NCI-H2196 treated with DMSO at 0.1 percent for 48 hours (cell line): ENCODE results near the gene GRIN2B.

Experiments used
- DNase-seq: peaks from one replicate; lab custom pipeline; 2025; ENCODE audit not compliant: unreplicated experiment; lab: John Stamatoyannopoulos, UW

The GRIN2B gene

GRCh38 chr12:13981296-13981962 is at the start of gene GRIN2B:
Gene GRIN2B (minus strand): TSS chr12:13981602. CDS start chr12:13866208, 115,394 bp downstream.
- DNase-seq, result no peak

DNA sequence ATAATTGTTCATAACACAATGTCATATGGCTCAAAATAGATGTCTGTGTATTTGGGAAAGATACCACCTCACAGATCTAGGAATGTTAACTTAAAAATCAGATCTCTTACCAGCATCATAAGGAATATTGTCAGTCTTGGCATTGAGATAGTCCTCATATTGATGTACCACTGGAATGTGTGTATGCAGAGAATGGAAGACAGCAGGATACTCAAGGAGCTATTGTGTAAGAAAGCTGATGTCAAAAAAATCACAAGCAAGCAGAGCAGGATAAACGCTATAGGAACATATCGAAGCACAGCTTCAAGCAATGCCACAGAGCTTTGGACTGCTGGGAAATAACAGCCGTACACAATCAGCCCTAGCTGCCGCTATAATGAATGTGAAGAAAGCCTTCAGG is 45.1 kb upstream of the GRIN2B start:
- no peak for DNase-seq

DNA sequence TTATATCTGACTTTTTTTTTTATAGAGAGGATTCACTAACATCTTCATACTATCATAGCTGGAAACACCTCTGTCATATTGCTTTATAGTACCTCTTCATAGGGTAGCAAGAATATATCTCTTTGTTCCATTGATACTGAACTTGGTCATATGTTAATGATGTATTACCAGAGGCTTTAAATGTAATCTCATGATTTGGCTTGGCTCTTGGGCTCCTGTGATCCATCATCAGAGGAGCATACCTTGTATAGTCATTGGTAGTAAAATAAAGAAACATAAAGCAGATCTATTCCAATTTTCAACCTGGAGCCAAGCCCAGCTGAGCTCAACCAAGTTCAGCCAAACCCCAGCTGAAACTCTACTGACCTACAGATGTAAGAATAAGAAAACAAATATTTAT is 43.2 kb upstream of the GRIN2B start:
- DNase-seq, result no peak

GRCh38 chr12:14018080-14018479 is 36.7 kb upstream of the GRIN2B start:
- no peak for DNase-seq

DNA sequence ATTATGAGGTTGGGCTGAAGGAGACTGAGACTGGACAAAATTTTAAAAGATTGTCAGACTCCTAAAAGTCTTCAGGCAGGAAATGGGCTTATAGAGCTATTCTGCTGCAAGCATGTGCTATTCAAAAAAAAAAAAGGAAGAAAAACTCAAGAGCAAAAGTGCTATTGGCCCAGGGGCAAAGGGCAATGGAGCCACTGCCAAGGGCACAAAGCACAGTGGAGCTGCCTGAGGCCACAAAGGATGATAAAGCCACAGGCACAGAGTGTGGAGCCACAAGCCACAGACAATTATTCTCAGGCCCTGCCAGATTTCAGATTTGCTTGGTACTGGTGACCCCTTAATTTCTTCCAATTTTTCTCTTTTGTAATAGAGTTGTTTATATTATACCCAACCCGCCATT is 29.6 kb upstream of the GRIN2B start:
- no peak for DNase-seq

GRCh38 chr12:14007639-14008038 is 26.2 kb upstream of the GRIN2B start:
- no peak for DNase-seq

DNA sequence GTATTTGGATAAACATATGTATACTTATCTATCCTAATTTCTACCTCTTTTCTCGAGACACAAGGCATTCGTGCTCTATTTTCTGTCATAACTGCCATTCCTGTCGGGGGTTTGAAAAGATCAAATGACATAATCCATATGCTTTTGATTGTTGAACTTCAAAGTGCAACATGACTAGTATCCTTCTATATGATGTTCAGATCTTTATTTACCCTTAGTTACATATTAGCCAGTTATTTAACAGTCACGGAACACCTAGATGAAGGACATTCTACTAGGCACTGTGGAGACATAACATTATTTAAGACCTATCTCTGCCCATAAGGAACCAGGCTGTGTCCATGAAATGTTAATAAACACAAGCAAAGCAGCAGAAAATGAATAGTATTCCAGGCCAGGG is 11.2 kb upstream of the GRIN2B start:
- DNase-seq, result no peak

GRCh38 chr12:13992106-13992505 is 10.7 kb upstream of the GRIN2B start:
- no peak for DNase-seq

- no peak for DNase-seq
These were observed 4.6 kb upstream of the GRIN2B start for GRCh38 chr12:13986031-13986430.

GRCh38 chr12:13981990-13982389 is 588 bp upstream of the GRIN2B start:
- DNase-seq, result no peak

DNA sequence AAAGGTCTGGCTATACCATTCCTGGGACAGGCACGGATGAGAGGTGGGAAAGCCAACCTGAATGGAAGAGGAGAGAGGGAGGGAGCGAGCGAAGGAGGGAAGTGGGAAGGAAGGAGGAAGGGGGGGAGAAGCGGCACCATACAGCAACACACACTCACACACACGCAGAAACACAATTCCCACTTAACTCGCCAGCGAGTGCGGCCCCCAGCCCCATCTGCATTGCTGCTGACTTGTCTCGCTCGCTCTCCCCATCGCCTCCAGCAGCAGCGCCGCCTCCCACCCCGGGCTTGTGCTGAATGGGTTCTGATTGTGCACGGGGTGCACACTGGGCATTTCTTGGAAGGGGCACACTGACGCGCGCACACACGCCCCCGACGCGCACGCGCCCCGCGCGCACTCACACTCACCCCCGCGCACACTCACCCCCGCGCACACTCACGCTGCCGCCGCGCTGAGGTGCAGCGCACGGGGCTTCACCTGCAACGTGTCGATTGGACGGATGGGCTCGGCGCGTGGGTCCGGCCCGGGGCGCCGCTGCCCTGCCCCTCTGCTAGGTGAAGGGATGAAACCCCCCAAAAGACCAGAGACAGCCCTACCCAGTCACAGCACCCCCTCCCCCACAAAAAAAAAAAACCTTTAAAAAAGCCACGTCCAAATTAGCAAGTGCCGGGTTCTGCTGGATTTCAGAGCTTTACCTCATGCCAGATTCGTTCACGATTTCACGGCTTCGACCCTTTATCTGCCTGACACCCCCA is 685 bp downstream of the GRIN2B start:
- no peak for DNase-seq

DNA sequence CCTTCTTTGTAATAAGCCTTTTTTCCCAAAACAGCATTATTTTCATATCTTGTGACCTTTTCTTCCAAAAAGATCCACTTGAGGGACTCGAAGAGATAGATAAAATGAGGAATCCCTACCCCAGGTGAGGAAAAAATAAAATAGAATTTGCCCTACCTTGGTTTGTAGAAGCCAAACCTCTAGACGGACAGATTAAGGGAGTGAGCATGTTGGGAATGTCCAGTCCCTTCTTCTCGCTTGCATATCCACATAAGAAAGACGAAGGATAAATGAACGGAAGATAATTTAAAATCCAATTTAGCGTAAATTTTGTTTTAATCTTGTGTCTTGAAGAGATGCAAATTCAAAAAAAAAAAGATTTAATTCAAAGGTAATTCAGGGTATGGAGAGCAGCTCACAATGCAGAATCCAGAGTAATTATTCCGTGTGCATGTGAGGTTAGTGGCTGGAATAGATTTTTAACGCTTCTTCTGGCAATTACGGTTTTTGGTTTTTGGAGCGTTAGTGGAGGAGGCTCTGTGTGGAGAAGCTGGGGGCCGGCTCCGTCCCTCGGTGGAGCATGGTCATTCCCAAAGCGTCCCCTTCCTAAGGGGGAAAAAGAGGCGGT is 1.5 kb downstream of the GRIN2B start:
- DNase-seq, result no peak

- no peak for DNase-seq
These were observed 2.5 kb downstream of the GRIN2B start for GRCh38 chr12:13978876-13979275.

GRCh38 chr12:13976880-13977279 is 4.5 kb downstream of the GRIN2B start:
- DNase-seq, result no peak

- DNase-seq, result no peak
These were observed 5.3 kb downstream of the GRIN2B start for GRCh38 chr12:13976028-13976584.

DNA sequence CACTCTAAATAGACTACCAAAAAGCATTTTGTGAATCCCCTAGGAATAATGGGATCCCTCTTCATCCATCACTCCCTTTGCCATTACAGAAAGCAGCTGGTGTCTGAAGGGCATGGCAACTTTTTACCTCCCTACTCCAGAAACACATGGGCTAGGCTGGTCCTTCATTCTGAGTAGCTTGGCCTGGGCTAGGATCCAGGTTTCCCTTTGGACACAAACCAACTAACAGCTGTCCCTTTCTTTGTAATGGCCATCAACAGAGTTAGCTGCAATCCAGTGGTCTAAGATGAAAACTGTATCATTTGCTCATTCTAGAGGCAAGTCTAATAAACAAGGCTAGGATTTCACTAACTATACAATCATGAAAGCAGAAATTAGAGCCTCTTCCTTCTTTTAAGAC is 7.4 kb downstream of the GRIN2B start:
- no peak for DNase-seq

DNA sequence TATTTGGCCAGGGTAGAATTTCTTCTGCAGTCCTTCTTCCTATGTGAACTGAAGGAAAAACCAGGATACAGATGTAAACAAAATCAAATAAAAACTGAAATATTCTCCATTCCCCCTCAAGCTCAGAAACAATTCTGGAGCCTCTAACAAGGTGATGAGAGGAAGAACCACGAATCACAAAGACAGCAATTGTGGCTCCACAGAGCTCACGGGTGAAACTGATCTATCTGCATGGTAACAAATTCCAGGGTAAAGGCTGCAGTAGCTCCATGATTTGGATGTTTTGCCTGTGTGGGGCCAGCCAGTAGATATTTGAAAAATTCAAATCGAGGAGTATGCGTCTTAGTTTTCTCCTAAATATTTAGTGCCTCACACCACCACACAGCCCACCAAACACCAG is 10.6 kb downstream of the GRIN2B start:
- no peak for DNase-seq

DNA sequence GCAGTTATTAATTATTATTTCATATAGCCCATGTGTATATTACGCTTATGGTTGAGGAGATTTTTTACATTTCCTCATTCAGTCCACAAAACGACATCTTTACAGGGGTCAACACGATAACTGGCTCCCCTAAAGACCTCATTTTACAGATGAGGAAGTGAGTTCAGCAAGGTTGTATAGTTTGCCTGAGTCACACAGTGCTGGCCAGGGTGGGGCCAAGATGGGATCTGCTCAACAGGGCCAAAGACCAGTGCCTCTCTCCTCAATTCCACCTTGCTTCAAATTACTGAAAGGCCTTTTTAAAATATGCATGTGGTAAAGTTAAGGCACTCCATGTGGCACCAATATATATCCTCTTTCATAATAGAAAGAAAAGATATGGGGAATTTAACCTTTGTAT is 13.1 kb downstream of the GRIN2B start:
- DNase-seq, result no peak

DNA sequence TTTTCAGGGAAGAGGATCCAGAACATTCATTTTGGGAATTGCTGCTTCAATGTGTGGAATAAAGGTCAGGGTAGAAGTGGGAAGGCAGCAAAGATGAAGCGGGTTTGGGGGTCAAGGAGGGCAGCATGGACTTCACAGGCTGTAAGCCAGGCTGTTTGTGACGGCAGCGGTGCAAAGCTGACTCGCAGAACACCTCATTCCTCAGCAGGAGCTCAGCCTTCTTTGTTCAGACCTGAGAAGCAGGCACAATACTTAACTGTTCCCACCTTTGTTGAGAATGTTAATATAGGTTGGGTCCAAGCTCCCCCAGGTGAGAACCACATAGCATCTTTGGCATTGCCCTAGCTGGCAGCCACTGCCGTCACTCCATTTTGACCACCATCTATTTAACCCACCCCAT is 16.7 kb downstream of the GRIN2B start:
- no peak for DNase-seq

DNA sequence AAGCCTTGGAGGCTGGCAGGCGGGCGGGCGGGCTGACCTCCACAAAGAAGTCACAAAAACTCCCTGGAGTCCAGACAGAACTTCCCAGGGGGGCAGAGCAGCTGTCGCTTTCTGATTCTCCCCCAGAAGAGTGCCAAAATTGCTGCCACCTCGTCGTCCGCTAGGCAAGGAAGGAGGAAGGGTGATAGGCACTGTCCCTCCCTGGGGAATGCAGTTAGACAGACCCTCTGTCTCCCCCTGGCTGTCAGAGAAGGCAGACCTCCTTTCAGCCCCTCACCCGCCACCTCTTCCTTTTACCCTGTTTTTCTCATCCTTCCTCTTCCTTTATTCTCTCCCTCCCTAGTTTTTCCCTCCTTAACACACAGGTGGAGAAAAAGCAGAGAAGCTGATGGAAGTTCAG is 18.7 kb downstream of the GRIN2B start:
- DNase-seq, result no peak

GRCh38 chr12:13961971-13962370 is 19.4 kb downstream of the GRIN2B start:
- no peak for DNase-seq

- DNase-seq, result no peak
These were observed 22.2 kb downstream of the GRIN2B start for GRCh38 chr12:13959131-13959723.
